PC-3 (cell line): ENCODE data around the gene PARP3. TPM values are rescaled to one million over a fixed set of nuclear protein-coding genes. Genes with fewer than 3 reads are reported as not detected.

ENCODE experiments used
- ATAC-seq: fragments of 200-7000 bp; cut with Tn5 transposase; 2 replicates; pipeline ENCODE4 v1.9.1; 2020; ENCODE audit warnings: mild to moderate bottlenecking, moderate library complexity
- BruUV-seq: library from RNA; stranded (reverse); fragments of 400-500 nt; replicated peaks from 2 replicates; lab custom pipeline; 2021; lab: Mats Ljungman, UMichigan
- CTCF ChIA-PET: fragments of 300-600 bp; sonication (Branson Sonifier 250); formaldehyde crosslinking; loops from one replicate; lab custom pipeline; 2022; ENCODE audit warnings: antibody characterized with exemption; lab: Charles Lee
- POLR2A ChIA-PET: fragments of 300-600 bp; sonication (Branson Sonifier 250); formaldehyde crosslinking; loops from one replicate; lab custom pipeline; 2022; ENCODE audit warnings: antibody characterized with exemption; ENCODE audit not compliant: unreplicated experiment; lab: Charles Lee
- DNase-seq: peaks from one replicate; pipeline ENCODE4 v3.0.0-alpha.2; 2015
- H2AFZ ChIP-seq: fragments of 300-600 bp; sonication (generic); 2 replicates; pipeline ENCODE4 v1.6.0; 2016; ENCODE audit warnings: antibody characterized with exemption, low read length
- H3F3A ChIP-seq: fragments of 300-600 bp; sonication (generic); one replicate; pipeline ENCODE4 v1.6.0; 2017; ENCODE audit warnings: antibody characterized with exemption, low read length, control low read depth, mild to moderate bottlenecking; ENCODE audit not compliant: unreplicated experiment
- H3K27ac ChIP-seq: fragments of 300-600 bp; sonication (generic); 2 replicates; pipeline ENCODE4 v1.5.1; 2016; ENCODE audit warnings: mild to moderate bottlenecking, low read length
- H3K27me3 ChIP-seq: fragments of 300-600 bp; sonication (generic); 2 replicates; pipeline ENCODE4 v1.6.1; 2016; ENCODE audit warnings: low read length, mixed read lengths
- H3K36me3 ChIP-seq: fragments of 300-600 bp; sonication (generic); 2 replicates; pipeline ENCODE4 v1.6.1; 2016; ENCODE audit warnings: low read depth, mixed run types, low read length, mixed read lengths
- H3K4me1 ChIP-seq: fragments of 300-600 bp; sonication (generic); 2 replicates; pipeline ENCODE4 v1.5.1; 2016; ENCODE audit warnings: low read length; ENCODE audit not compliant: insufficient read depth
- H3K4me2 ChIP-seq: fragments of 300-600 bp; sonication (generic); 2 replicates; pipeline ENCODE4 v1.6.0; 2016; ENCODE audit warnings: low read length
- H3K4me3 ChIP-seq: fragments of 300-600 bp; sonication (generic); 2 replicates; pipeline ENCODE4 v1.5.1; 2016; ENCODE audit warnings: mild to moderate bottlenecking, low read length, mixed read lengths
- H3K79me2 ChIP-seq: fragments of 300-600 bp; sonication (generic); 2 replicates; pipeline ENCODE4 v1.6.1; 2017; ENCODE audit warnings: low read length, mixed read lengths
- H3K9ac ChIP-seq: fragments of 300-600 bp; sonication (generic); 2 replicates; pipeline ENCODE4 v1.6.0; 2016; ENCODE audit warnings: mild to moderate bottlenecking, low read length
- H3K9me2 ChIP-seq: fragments of 300-600 bp; sonication (generic); replicated peaks from 2 replicates; pipeline ENCODE4 v1.6.1; 2016; ENCODE audit warnings: mixed run types, low read length, mixed read lengths
- H3K9me3 ChIP-seq: fragments of 300-600 bp; sonication (generic); 2 replicates; pipeline ENCODE4 v1.6.1; 2016; ENCODE audit warnings: low read length, mixed read lengths
- H4K20me1 ChIP-seq: fragments of 300-600 bp; sonication (generic); 2 replicates; pipeline ENCODE4 v1.6.1; 2016; ENCODE audit warnings: low read length, mixed read lengths
- CTCF ChIP-seq: fragments of 300-600 bp; sonication (generic); conservative IDR thresholded peaks from 2 replicates; pipeline ENCODE4 v1.5.1; 2017; ENCODE audit warnings: antibody characterized with exemption, low read depth, mild to moderate bottlenecking, low read length
- EZH2 ChIP-seq: fragments of 300-600 bp; sonication (generic); IDR thresholded peaks from one replicate; pipeline ENCODE4 v1.6.1; 2017; ENCODE audit warnings: antibody characterized with exemption, mild to moderate bottlenecking, low read length; ENCODE audit not compliant: unreplicated experiment
- EZH2phosphoT487 ChIP-seq: fragments of 300-600 bp; sonication (generic); IDR thresholded peaks from 2 replicates; pipeline ENCODE4 v1.6.1; 2018; ENCODE audit warnings: mild to moderate bottlenecking, antibody characterized with exemption, low read length, borderline replicate concordance
- intact Hi-C: fragments of 100-400 bp; cut with micrococcal nuclease; formaldehyde crosslinking; loops from 2 replicates; pipeline ENCODE4 v1.9.0; 2023
- total RNA-seq: library from RNA; depleted of rRNA; stranded (reverse); fragments of >200 nt; gene quantifications from 2 replicates; pipeline ENCODE4 v1.2.3, GENCODE V29; 2014

The PARP3 gene
- total RNA-seq, 1 experiment from 2014 or later, result 19.3 TPM

- no TSS peak for BruUV-seq
- TF ChIP-seq CTCF, result no peak
- peak overlapping the region; percentile 75 for H3K9ac ChIP-seq
- peak overlapping the region; percentile 94 for H3K4me2 ChIP-seq
- H3K36me3 ChIP-seq, result no peaks in the 10 kb centered on the region
- H3K4me3 ChIP-seq, result peak overlapping the region; percentile 73
- peaks cover 11% of the 10 kb centered on the region for H3K79me2 ChIP-seq
- ATAC-seq (no peak), DNase-seq (no peak)
- no peaks in the 10 kb centered on the region for H4K20me1 ChIP-seq
- ChIA-PET CTCF (interaction anchor here (0.7 kb wide), 1 partner anchor 25 kb away, joined by 3 read pairs; the partner anchor contains the start of gene RRP9), POLR2A (interaction anchor here (0.6 to 0.7 kb wide), 3 partner anchors 17 to 25 kb away, joined by 3 to 7 read pairs (median 3); partner anchors contain the start of genes PARP3 and RRP9)
- H3K4me1 ChIP-seq, result peaks cover 15% of the 10 kb centered on the region
- H3K27ac ChIP-seq, result no peak overlapping the region
- no peaks in the 10 kb centered on the region for H3F3A ChIP-seq
- no peak overlapping the region; the same call in 1 of the 2 replicates for H2AFZ ChIP-seq
- intact Hi-C loops, result no loop called here
- H3K9me2 ChIP-seq, result no peaks in the 10 kb centered on the region
- no peaks in the 10 kb centered on the region for H3K9me3 ChIP-seq
- H3K27me3 ChIP-seq, result no peaks in the 10 kb centered on the region
Measured at GRCh38 chr3:51966486-51966885, 24.3 kb downstream of the PARP3 start.

GRCh38 chr3:51966922-51967383 lies 24.8 kb downstream of the PARP3 start:
- Histone ChIP-seq H4K20me1 (no peaks in the 10 kb centered on the region), H2AFZ (peak overlapping the region; percentile 62), H3K27ac (no peak overlapping the region), H3K4me3 (peak overlapping the region; percentile 73), H3K9me3 (no peaks in the 10 kb centered on the region), H3F3A (no peaks in the 10 kb centered on the region), H3K27me3 (no peaks in the 10 kb centered on the region), H3K36me3 (no peaks in the 10 kb centered on the region), H3K4me2 (peak overlapping the region; percentile 94), H3K4me1 (peaks cover 16% of the 10 kb centered on the region), H3K9ac (peak overlapping the region; percentile 75), H3K79me2 (peaks cover 16% of the 10 kb centered on the region), H3K9me2 (no peaks in the 10 kb centered on the region)
- TF ChIP-seq CTCF (no peak), EZH2 (no peak), EZH2phosphoT487 (no peak)
- ATAC-seq (peak; percentile 14), DNase-seq (no peak)
- intact Hi-C loops, result no loop called here
- ChIA-PET POLR2A (interaction anchor here (0.6 kb wide), 2 partner anchors 16 to 25 kb away, joined by 3 to 7 read pairs; partner anchors contain the start of genes PARP3 and RRP9), CTCF (interaction anchor here (0.6 to 0.7 kb wide), 3 partner anchors 14 to 25 kb away, joined by 3 to 8 read pairs (median 3); partner anchors contain the start of genes ACY1 and RRP9)
- BruUV-seq, result no TSS peak
